Left kidney (tissue), 8 donors: Measurements from ENCODE around the gene HBD. TPM values are rescaled to one million over a fixed set of nuclear protein-coding genes. Genes with fewer than 3 reads are reported as not detected.
"Not testable (repeated sequence)": the region's sequence is repeated elsewhere in the genome, so short reads cannot be mapped to it uniquely, and the experiment has no call there.

ENCODE experiments used
- DNase-seq: peaks from one replicate; pipeline ENCODE4 v3.0.0-alpha.2; 2013
- long read RNA-seq, 8 donors: transcript quantifications; one replicate each; lab custom pipeline, GENCODE V29; 2026
- polyA plus RNA-seq: library from polyadenylated mRNA; unstranded; fragments of 120-200 nt; gene quantifications from one replicate; pipeline ENCODE4 v1.2.1, GENCODE V29; 2013; ENCODE audit not compliant: insufficient read length

HBD gene
- polyA plus RNA-seq, result 0.38 TPM
- long read RNA-seq, donor 1, partial matches to known transcripts, result 0 of 1 reads
- long read RNA-seq, donor 1, other reads (novel, unspliced or antisense), result 0 of 1 reads
- long read RNA-seq, donor 2, partial matches to known transcripts, result 0 of 1 reads
- long read RNA-seq, donor 2, other reads (novel, unspliced or antisense), result 0 of 1 reads
- long read RNA-seq, donor 3, result 0 reads
- long read RNA-seq, donor 4, result 0 reads
- long read RNA-seq, donor 5, result 0 reads
- long read RNA-seq, donor 6, partial matches to known transcripts, result 0 of 1 reads
- long read RNA-seq, donor 6, other reads (novel, unspliced or antisense), result 0 of 1 reads
- long read RNA-seq, donor 7, partial matches to known transcripts, result 0 of 1 reads
- long read RNA-seq, donor 7, other reads (novel, unspliced or antisense), result 0 of 1 reads
- long read RNA-seq, donor 8, partial matches to known transcripts, result 0 of 1 reads
- long read RNA-seq, donor 8, other reads (novel, unspliced or antisense), result 0 of 1 reads

DNA sequence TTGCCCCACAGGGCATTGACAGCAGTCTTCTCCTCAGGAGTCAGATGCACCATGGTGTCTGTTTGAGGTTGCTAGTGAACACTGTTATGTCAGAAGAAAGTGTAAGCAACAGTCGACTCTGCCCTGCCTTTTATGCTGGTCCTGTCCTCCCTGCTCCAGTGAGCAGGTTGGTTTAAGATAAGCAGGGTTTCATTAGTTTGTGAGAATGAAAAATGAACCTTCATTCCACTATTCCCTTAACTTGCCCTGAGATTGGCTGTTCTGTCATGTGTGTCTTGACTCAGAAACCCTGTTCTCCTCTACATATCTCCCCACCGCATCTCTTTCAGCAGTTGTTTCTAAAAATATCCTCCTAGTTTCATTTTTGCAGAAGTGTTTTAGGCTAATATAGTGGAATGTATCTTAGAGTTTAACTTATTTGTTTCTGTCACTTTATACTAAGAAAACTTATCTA lies at the start of gene HBD:
HBD (minus strand) TSS at position 103 of the 454 bp plus-strand sequence; CDS start at position 53, 50 bp downstream.
- DNase-seq, result no peak

DNA sequence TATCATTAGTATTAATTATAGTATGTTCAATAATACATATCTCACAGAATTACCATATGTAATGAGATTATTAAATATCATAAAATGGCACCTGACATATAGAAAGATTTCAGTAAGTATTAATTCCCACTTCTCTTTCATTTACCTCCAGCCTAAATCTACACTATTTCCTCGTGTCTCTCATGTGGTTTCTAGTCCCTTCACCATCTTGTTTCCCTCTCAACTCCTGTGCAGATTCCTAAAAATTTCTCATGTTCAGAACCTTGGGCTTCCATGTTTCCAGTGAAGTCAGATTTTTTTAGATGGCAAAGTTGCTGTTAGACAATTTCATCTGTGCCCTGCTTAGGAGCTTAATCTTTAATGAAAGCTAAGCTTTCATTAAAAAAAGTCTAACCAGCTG lies 49.6 kb upstream of the HBD start:
- DNase-seq, result no peak

DNA sequence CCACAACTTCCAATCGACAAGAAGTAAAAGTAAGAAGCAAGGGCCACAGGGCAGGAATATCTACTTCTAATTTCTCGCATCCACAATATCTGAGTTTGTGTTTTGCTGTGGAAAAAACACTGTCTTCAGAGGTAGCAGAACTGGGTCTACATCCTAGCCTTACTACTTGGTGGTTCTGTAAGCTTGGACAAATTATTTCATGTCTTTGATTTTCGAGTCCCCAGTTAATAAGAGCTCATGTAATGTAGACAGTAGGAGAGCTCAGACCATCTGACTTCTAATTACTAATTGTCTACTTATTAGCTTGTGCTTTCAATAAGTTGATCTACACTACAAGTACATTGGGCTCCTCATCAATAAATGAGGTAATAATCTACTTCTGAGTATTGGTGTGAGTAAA lies 48.8 kb upstream of the HBD start:
- no peak for DNase-seq

DNA sequence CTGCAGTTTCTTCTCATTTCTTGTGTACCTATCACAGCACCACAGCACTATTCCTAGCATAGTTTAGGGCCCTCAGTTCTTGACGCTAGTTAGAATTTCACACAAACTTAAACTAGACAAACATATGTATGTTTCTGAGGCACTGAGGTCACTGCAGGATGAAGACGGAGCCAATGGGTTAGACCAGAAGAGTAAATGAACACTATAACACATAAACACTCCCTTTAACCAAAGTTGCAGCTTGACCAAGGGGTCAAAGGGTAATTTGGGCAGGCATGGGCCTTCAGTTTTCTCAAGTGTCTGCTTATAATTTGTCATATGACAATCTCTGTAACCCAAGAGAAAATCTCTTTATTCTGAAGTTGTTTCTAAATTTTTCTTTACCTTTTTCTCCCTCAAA lies 48.3 kb upstream of the HBD start:
- DNase-seq, result no peak

DNA sequence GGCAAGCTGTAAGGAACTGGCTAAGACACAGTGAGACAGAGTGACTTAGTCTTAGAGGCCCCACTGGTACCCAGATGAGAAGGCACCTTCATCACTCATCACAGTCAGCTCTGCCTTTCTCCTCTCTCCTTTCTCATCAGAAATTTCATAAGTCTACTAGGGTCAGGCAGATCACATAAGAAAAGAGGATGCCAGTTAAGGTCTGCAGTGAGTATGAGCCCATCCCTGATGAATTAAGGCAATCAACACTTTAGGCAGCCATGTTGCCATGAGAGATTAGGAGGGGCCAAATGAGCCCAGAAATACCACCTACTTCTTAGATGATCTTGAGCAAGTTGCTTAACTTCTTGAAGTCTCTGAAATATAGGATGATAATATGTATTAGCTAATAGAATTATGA lies 47.3 kb upstream of the HBD start:
- no peak for DNase-seq

DNA sequence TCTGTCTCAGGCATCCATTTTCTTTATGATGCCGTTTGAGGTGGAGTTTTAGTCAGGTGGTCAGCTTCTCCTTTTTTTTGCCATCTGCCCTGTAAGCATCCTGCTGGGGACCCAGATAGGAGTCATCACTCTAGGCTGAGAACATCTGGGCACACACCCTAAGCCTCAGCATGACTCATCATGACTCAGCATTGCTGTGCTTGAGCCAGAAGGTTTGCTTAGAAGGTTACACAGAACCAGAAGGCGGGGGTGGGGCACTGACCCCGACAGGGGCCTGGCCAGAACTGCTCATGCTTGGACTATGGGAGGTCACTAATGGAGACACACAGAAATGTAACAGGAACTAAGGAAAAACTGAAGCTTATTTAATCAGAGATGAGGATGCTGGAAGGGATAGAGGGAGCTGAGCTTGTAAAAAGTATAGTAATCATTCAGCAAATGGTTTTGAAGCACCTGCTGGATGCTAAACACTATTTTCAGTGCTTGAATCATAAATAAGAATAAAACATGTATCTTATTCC lies 46.4 kb upstream of the HBD start:
- no peak for DNase-seq

DNA sequence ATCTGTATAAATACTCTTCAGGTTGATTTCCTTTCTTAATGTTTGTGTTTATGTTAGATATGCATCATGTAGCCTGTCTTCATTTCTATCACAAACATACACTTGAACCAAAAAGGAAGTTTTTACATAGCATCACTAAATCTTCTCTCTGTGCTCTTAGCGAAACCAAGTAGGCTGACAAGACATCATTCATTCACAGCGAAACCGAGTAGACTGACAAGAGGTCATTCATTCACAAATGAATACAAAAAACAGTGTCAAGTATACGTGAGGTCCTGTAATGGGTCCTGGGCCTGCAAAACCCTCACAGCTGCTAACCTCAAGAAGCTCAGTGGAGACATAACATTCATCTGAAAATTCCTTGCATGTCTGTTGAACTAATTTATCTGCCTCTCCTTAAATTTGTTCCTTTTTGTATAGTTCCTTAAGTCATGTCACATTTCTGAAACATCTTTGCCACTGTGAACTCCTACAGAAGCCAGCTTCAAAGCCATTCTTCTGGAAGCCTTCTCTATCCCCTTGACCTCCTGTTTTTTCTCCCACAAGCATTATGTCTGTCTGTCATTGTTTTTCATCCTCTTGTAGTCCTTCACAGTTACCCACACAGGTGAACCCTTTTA lies 45.3 kb upstream of the HBD start:
- no peak for DNase-seq

DNA sequence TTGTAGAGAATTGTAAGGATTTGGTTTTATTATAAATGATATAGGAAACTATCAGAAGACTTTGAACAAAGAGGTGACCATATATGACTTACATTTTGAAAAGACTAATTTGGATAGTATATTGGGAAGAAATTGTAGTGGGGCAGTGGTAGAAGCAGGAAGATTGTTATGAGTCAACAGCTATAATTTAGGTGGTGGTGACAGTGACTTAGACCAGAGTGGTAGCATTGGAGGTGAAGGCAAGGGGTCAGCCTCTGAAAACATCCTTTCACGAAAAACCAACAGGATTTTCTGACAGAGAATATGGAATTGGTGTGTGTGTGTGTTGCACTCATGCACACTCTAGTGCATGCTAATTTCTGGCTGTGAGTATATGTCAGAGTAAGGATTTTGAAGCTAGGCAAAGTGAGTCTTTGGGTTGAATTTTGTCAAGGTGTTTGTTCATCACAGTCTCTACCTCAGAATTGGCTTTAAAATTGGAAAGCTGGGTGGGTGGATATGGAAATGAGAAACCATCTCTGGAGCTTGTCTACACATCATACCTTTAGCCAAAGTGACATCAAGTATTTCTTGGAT lies 43.6 kb upstream of the HBD start:
- no peak for DNase-seq

DNA sequence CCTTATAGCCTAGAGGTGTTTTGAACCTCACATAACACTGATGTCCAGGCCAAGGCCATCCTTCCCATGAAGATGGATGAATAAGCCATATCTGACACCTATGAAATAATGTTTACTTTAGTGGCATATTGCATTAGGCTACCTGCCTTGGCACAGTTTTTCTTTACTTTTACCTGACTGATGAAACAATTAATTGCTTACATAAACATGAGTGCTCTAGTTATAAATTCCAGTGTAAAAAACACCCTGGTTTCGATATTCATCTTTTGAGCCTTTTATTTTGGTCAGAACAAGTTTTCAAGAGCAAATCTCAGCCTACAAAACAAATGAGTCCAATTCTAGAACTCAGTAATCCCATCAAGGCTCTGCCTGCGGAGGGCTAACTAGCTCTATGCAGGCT lies 42.4 kb upstream of the HBD start:
- no peak for DNase-seq

DNA sequence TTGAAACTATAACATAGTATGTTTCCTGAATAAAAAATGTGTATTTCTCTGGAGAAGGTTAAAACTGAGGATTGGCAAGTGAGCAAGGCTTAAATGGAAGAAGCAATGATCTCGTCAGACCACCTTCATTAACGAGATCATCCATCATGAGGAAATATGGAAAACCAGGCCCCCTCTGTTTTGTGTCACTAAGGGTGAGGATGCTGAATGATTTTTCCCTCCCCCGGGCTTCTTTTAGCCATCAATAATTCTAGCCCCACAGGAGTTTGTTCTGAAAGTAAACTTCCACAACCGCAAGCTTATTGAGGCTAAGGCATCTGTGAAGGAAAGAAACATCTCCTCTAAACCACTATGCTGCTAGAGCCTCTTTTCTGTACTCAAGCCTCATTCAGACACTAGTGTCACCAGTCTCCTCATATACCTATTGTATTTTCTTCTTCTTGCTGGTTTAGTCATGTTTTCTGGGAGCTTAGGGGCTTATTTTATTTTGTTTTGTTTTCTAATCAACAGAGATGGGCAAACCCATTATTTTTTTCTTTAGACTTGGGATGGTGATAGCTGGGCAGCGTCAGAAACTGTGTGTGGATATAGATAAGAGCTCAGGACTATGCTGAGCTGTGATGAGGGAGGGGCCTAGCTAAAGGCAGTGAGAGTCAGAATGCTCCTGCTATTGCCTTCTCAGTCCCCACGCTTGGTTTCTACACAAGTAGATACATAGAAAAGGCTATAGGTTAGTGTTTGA lies 41.3 kb upstream of the HBD start:
- no peak for DNase-seq

DNA sequence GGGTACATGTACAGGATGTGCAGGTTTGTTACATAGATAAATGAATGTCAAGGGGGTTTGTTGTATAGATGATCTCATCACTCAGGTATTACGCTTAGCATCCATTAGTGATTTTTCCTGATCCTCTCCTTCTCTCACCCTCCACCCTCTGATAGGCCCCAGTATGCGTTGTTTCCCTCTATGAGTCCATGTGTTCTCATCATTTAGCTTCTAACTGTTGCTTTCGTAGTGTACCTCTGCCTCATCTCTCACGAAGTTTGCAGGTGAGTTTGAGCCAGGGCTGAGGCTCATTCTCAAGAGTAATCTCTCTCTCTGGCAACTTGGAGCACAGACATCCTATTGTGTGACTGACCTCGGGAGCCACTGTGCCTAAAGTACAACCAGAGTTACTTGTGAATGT lies 40.1 kb upstream of the HBD start:
- DNase-seq, result no peak

DNA sequence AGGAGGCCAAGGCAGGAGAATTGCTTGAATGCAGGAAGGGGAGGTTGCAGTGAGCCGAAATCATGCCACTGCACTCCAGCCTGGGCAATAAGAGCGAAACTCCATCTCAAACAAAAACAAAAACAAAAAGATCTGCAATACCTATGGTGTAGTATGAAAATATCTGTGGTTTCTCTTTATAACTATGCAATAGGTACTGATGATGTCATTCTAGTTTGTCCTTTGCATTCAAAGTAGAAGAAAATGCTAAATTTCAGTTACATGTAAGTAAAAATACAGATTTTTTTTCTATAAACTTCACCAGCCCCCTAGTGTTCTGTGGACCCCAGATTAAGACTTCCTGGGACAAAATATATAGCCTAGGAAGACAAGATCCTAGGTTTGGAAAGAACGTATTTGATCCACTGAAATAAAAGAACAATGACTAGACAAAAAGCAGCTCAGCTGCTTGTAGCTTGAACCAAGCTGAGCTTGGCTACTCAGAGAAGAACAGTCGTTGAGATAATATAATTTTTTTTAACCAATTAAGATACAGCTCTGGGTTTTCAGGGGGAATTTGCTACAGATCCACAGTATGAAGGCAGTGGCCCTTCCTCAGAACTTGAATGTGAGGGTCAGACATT lies 38.2 kb upstream of the HBD start:
- no peak for DNase-seq

DNA sequence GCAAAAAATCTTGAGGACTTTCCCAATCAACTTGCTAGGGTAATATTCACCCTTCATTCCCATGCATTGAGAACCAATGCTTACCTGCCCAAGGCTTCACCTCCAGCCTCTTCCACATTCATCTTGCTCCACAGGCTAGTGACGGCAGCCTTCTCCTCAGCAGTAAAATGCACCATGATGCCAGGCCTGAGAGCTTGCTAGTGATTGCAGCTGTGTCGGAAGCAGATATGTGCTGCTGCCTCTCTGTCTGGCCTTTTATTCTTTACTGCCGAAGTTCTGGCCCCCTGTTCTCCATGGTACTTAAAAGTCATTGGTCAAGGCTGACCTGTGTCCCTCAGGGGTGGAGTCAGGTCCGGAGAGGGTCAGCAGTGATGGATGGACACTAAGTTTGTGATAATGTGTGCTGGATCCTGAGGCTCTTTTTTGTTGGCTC lies 35.4 kb upstream of the HBD start, which contains the start of gene HBE1:
HBE1 (minus strand) TSS at position 231 of the 433 bp plus-strand sequence; CDS start at position 176, 55 bp downstream.
- DNase-seq, result no peak

DNA sequence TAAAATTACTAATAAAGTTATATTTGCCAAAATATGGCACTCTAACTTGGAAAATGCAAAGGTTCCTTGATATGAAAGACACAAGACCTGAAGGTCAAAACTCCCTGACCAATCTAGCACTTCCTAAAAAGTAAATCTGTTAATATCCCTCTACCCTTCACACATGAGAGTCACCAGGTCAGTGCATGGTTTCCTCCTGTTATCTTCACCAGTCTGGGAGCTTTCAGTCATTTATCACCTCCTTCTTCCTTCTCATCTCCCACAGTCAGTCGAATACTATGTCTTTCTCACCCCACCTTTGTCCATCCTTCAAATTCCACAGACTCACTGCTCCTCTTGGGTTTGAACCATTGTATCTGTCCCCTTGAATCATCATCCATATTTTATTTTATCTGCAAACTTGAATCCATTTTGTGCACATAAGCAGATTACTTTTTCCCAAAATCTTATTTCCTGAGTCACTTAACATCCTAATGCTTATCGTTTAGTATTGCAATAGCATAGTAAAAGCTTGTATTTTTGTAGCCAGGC lies 32.8 kb upstream of the HBD start:
- no peak for DNase-seq

DNA sequence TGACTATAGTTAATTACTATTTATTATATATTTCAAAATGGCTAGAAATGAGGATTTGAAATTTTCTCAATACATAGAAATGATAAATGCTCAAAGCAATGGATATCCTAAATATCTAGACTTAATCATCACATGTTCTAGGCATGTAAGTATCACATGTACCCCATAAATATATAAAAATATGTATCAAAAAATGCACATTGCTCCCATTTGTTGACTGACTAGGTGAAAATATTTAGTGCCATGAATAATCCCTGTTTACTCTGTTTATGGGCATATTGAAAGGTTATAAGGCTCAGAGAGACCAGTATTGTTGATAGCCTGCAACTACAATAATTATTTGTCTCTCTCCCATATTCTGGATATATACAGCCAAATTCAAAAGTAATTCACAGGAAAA lies 32.3 kb upstream of the HBD start:
- no peak for DNase-seq

DNA sequence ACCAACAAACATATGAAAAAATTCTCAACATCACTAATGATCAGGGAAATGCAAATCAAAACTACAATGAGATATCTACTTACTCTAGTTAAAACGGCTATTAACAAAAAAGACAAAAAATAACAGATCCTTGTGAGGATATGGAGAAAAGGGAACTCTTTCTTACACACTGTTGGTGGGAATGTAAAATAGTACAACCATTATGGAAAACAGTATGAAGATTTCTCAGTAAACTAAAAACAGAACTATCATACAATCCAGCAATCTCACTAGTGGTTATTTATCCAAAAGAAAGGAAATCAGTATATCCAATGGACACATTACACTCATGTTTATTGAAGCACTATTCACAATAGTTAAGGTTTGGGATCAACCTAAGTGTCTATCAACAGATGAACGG lies 31.5 kb upstream of the HBD start:
- no peak for DNase-seq

DNA sequence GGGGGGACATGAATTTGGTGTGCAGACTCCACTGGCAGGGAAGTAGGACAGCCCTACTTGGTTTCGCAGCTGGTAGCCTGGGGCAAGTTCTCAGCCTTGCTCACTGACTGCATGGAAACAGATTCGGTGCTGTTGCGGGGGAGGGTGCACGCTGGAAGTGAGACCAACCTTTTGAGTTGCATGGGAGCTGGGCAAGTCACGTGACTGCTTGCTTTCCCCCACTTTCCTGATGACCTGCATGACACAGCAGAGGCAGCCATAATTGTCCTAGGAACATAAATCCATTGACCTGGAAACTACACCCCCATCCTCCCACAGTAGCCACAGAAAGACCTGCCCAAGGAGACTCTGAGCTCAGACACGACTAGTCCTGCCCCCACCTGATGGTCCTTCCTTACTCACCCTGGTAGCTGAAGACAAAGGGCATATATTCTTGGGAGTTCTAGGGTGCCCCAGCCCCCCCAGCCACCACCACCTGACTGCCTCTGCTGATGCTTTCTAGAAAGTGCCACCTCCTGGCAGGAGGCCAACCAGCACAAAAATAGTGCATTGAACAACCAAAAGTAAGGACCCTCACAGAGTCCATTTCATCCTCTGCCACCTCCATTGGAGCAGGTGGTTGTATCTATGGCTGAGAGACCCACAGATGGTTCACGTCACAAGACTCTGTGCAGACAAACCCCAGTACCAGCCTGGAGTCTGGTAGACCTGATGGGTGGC lies 24.4 kb upstream of the HBD start:
- DNase-seq, result no peak

DNA sequence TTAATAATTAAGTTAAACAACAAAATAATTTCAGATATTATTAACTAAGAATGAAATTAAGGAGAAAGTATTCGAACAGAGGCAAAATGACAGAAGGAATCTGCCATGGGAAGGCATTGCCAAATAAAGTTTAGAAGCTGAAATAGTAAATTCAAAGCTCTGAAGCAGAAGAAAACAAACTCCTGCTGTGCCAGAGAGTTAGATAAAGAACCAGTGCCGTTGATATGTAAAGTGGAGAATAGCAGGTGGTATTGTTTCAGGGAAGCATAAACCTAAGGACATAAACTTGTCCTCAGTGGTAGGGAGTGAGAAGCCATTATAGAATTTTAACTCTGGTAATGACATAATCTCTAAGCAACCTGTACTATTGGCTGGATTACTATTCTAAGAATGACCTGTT lies 23.0 kb upstream of the HBD start:
- no peak for DNase-seq

DNA sequence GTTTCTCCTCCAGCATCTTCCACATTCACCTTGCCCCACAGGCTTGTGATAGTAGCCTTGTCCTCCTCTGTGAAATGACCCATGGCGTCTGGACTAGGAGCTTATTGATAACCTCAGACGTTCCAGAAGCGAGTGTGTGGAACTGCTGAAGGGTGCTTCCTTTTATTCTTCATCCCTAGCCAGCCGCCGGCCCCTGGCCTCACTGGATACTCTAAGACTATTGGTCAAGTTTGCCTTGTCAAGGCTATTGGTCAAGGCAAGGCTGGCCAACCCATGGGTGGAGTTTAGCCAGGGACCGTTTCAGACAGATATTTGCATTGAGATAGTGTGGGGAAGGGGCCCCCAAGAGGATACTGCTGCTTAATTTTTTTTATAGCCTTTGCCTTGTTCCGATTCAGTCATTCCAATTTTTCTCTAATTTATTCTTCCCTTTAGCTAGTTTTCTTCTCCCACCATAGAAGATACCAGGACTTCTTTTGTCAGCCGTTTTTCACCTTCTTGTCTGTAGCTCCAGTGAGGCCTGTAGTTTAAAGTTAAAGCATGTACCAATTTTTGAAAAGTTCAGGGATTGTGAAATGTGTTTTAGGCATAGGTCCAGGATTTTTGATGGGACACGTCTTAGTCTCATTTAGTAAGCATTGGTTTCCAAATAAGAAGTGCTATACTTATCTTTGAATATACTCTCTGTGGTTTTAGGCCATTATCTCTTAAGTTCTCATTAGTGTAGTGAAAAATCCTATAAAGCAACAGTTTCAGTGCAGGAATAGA lies 20.5 kb upstream of the HBD start, which contains the start of gene HBG2:
HBG2 (minus strand) TSS at position 136 of the 768 bp plus-strand sequence; CDS start at position 83, 53 bp downstream.
- DNase-seq, result not testable (repeated sequence)

DNA sequence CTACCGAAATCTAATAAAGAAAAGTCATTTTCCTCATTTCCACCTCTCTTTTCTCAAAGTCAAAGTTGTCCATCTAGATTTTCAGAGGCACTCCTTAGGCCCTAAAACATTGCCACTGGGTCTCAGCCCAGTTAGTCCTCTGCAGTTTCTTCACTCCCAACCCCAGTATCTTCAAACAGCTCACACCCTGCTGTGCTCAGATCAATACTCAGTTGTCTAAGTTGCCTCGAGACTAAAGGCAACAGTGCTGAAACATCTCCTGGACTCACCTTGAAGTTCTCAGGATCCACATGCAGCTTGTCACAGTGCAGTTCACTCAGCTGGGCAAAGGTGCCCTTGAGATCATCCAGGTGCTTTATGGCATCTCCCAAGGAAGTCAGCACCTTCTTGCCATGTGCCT lies 19.7 kb upstream of the HBD start:
- not testable (repeated sequence) for DNase-seq
